SK-N-DZ (cell line): Measurements from ENCODE around the gene ADGRD2.

Experiments used
- DNase-seq: peaks from one replicate; pipeline ENCODE4 v3.0.0-alpha.2; 2015; ENCODE audit warnings: low spot score

Gene ADGRD2

GRCh38 chr9:124457079-124457886 is 7.0 kb downstream of the ADGRD2 start:
- no peak for DNase-seq

DNA sequence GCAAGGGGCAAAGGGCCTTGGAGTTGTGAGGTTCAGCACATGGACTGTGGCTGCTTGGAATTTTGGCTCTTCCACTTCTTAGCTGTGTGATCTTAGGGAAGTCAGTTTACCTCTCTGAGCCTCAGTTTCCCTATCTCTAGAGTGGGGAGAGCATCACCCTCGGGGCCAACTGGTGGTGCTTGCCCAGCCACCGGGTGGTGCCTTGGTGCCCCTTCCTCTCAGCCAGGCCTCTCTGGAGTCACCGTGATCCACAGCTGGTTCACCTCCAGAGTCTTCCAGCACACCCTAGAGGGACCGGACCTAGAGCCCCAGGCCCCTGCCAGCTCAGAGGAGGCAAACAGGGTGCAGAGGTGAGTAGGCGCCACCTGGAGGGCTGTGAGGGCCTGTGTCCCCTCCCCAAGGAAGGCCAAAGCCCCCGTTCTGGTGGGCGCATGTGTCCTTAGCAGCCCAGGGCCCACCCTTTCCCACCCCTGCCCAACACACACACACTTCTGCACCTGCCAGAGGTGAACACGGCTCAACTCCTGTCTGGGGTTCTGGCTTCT is 7.7 kb downstream of the ADGRD2 start:
- no peak for DNase-seq

- no peak for DNase-seq
Observed at GRCh38 chr9:124458441-124458840, 8.2 kb downstream of the ADGRD2 start.

- DNase-seq, result no peak
Observed at GRCh38 chr9:124462739-124463138, 12.5 kb downstream of the ADGRD2 start.

- DNase-seq, result no peak
Observed at GRCh38 chr9:124465736-124466135, 15.5 kb downstream of the ADGRD2 start.

DNA sequence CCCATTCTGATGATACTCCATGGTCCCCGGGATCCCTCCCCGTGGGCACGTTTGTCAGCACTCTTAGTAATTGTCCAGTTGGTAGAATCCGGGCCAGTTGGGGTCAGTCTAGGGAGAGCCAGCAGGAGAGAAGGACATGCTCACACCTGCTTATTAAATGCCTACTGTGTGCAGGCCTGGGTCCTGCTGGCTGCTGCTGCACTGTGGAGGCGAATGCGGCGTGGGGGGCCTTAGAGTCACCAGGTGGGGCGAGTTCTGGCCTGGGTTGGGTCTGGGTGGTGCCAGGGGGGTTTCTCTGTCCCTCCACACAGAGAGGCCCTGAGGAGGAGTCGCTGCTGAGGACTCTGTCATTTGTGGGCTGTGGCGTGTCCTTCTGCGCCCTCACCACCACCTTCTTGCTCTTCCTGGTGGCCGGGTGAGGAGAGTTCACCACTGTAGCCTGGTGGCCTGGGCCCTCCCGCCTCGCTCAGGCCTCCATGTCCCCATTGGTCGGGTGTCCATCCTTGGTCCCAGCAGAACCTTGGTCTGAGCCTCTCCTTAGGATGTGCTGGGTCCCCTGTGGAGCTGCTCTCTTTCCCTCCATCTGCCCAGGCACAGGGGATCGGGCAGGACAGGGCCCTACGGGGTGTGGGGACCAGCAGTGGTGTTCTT is 17.3 kb downstream of the ADGRD2 start:
- no peak for DNase-seq

- DNase-seq, result no peak
Observed at GRCh38 chr9:124468061-124468740, 17.9 kb downstream of the ADGRD2 start.

- DNase-seq, result no peak
Observed at GRCh38 chr9:124469011-124469832, 19.0 kb downstream of the ADGRD2 start.

- no peak for DNase-seq
Observed at GRCh38 chr9:124470306-124470705, 20.1 kb downstream of the ADGRD2 start.

- DNase-seq, result no peak
Observed at GRCh38 chr9:124470726-124471125, 20.5 kb downstream of the ADGRD2 start.

DNA sequence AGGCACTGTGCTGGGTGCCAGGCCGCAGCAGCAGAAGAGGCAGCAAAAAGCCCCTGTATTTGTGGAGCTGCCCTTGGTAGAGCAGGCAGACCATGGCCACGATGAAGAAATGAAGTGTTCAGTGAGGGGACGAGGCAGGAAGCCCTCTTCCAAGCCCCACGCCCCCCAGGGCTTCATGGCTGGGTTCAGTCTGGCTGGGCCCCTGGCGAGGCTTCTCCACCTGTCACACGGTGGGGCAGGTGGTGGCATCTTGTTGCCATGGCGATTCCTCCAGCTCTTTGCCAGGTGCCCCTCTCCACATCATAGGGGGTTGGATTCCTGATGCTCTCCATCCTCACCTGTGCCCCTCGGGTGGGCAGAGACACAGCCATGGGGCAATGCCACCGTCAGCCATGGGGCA is 21.5 kb downstream of the ADGRD2 start:
- DNase-seq, result no peak

GRCh38 chr9:124472770-124473169 is 22.5 kb downstream of the ADGRD2 start:
- DNase-seq, result no peak

DNA sequence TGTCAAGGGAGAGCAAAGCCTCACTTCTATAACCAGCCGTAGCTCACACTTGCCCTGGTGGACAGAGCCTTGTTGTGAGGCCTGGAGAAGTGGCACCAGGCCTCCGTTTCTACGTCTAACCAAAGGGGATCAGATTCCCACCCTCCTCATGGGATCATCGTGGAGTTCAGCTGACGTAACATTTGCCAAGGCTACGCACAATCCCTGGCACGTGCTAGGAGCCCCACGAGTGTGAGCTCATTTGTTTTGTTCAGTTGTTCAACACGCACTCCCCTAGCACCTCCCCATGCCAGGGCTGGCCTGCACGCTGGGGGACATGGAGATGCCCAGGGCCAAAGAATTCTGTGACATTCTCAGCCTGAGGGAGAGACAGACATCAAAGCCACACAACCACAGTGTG is 23.1 kb downstream of the ADGRD2 start:
- DNase-seq, result no peak

DNA sequence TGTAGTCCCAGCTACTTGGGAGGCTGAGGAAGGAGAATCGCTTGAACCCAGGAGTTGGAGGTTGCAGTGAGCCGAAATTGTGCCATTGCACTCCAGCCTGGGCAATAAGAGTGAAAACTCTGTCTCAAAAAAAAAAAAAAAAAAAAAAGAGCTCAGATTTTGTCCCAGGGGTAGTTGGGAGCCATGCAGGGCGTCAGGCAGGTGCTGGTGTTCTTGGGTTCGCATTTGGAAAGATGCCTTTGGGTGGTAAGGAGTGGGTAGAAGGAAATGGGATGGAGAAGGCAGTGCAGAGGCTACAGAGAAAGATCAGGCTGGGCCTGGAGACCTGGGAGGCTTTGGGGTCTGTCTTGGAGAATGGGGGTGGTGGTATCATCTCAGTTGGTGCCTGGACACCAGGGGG is 23.9 kb downstream of the ADGRD2 start:
- no peak for DNase-seq

- DNase-seq, result no peak
Observed at GRCh38 chr9:124475158-124475867, 25.1 kb downstream of the ADGRD2 start.

GRCh38 chr9:124475868-124476690 is 25.8 kb downstream of the ADGRD2 start:
- DNase-seq, result no peak

- peak; percentile 62 for DNase-seq
Observed at GRCh38 chr9:124477211-124477647, 27.0 kb downstream of the ADGRD2 start.

DNA sequence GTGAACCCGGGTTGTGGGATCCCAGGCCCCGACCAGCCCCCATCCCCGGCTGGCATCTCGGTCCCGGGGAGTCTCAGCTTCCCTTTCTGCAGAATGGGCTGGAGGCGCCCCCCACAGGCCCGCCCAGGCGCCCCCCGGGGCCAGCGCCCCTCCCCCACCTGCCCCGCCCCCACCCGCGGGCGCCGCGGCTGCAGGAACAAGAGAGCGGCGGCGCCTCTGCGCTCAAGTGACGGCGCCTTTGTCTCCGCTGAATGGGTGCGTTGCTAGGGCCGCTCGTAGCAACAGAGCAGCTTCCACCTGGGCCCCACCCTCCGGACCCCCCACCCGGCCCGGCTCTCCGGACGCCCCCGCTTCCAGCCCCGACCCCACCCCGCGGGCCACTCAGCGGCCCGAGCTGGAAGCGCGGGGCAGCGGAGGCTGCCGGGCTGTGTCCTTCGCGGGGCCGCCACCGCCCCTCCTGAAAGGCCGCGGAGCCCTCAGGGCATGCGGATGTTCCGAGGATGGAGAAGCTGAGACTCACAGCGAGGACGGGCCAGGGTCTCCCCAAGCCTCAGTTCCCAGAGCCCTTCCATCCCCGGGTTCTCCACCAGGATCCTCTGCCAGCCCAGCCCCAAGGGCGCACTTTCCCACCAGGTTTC is 27.5 kb downstream of the ADGRD2 start:
- peak; percentile 47 for DNase-seq

DNA sequence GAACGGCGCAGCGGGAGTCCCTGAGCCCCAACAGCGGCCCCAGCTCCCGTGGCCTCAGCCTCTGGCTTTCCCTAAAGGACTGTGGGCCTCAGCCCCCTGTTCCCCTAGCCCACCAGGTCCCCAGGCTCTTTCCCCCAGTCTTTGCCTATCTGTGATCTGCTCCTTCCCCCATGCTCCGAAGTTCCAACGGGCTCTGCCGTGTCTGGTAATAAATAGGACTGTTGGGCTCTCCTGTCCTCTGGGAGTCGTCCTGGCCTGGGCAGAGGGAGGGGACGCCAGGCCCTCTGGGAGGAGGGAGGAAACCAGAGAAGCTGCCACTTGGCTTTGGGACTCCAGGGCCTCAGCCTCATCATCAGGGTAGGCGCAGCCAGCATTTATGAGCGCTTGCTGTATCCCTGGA is 28.1 kb downstream of the ADGRD2 start:
- DNase-seq, result peak; percentile 74
